HEK293T (cell line): ENCODE data around the gene LRP5.

Experiments used
- BHLHE40 ChIP-seq: fragments of 450-650 bp; IDR thresholded peaks from 2 replicates; pipeline ENCODE4 v1.6.1; 2016; ENCODE audit warnings: mild to moderate bottlenecking, moderate library complexity, borderline replicate concordance
- ELF4 ChIP-seq: fragments of 450-650 bp; IDR thresholded peaks from 2 replicates; pipeline ENCODE4 v1.6.1; 2017; ENCODE audit warnings: antibody characterized with exemption
- FOXA1 ChIP-seq: fragments of 450-650 bp; IDR thresholded peaks from 2 replicates; pipeline ENCODE4 v1.6.1; 2016; ENCODE audit warnings: mild to moderate bottlenecking
- HDGF ChIP-seq: fragments of 450-650 bp; IDR thresholded peaks from 2 replicates; pipeline ENCODE4 v1.6.1; 2017; ENCODE audit warnings: antibody characterized with exemption, borderline replicate concordance
- PKNOX1 ChIP-seq: fragments of 450-650 bp; IDR thresholded peaks from 2 replicates; pipeline ENCODE4 v1.6.1; 2016
- SUZ12 ChIP-seq: fragments of 450-650 bp; IDR thresholded peaks from 2 replicates; pipeline ENCODE4 v1.6.1; 2016; ENCODE audit warnings: mild to moderate bottlenecking
- TARDBP ChIP-seq: fragments of 450-650 bp; IDR thresholded peaks from 2 replicates; pipeline ENCODE4 v1.6.1; 2016
- ZNF384 ChIP-seq: fragments of 450-650 bp; IDR thresholded peaks from 2 replicates; pipeline ENCODE4 v1.6.1; 2016

- no peak for TF ChIP-seq HDGF
- no peak for TF ChIP-seq ELF4
- no peak for TF ChIP-seq BHLHE40
- TF ChIP-seq SUZ12 = no peak
- TF ChIP-seq ZNF384 = no peak
- TF ChIP-seq TARDBP = no peak
- TF ChIP-seq FOXA1 = no peak
- TF ChIP-seq PKNOX1 = no peak
These were observed 136.2 kb downstream of the LRP5 start for GRCh38 chr11:68448604-68449011.
